ENCODE results near the gene ATXN1. TPM values are rescaled to one million over a fixed set of nuclear protein-coding genes. Genes with fewer than 3 reads are reported as not detected.

Gene ATXN1
- total RNA-seq, 1 donor from 2014 or later: 15.5 TPM

DNA sequence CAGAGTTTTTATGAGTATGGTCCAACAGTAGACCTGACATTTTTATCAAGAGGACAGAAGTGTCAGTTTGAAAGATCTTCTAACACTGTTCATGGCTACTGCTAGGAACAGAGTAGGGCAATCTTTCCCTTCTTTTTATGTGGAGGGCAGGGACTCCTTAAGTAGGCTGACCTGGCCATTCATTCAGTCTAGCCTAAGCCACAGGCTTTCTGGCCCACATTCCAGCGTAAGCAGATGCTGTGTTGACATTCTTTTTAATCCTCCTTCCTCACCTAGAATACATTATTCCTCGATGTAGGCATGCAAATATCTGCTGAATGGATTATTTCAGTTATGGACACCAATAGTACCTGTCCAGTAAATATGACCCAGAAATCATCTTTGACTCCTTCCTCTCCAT, 188.3 kb downstream of the ATXN1 start:
- H3K27me3 Mint-ChIP-seq (ENCODE audit: unreplicated experiment): no peaks in the 10 kb centered on the region
- DNase-seq: no peak
- no peaks in the 10 kb centered on the region for H3K36me3 Mint-ChIP-seq (ENCODE audit: unreplicated experiment)
- H3K4me1 Mint-ChIP-seq (ENCODE audit: low read depth, unreplicated experiment): peaks cover 4% of the 10 kb centered on the region
- peaks cover 2% of the 10 kb centered on the region for H3K9me3 Mint-ChIP-seq (ENCODE audit: unreplicated experiment)
- TF ChIP-seq, protein P1, sequence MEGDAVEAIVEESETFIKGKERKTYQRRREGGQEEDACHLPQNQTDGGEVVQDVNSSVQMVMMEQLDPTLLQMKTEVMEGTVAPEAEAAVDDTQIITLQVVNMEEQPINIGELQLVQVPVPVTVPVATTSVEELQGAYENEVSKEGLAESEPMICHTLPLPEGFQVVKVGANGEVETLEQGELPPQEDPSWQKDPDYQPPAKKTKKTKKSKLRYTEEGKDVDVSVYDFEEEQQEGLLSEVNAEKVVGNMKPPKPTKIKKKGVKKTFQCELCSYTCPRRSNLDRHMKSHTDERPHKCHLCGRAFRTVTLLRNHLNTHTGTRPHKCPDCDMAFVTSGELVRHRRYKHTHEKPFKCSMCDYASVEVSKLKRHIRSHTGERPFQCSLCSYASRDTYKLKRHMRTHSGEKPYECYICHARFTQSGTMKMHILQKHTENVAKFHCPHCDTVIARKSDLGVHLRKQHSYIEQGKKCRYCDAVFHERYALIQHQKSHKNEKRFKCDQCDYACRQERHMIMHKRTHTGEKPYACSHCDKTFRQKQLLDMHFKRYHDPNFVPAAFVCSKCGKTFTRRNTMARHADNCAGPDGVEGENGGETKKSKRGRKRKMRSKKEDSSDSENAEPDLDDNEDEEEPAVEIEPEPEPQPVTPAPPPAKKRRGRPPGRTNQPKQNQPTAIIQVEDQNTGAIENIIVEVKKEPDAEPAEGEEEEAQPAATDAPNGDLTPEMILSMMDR (IDR thresholded peaks at IDR 0.05; ENCODE audit: partially characterized antibody, unreplicated experiment): no peak
- no peak overlapping the region for H3K4me3 Mint-ChIP-seq (ENCODE audit: unreplicated experiment)
- no peak overlapping the region for H3K27ac Mint-ChIP-seq (ENCODE audit: unreplicated experiment)

DNA sequence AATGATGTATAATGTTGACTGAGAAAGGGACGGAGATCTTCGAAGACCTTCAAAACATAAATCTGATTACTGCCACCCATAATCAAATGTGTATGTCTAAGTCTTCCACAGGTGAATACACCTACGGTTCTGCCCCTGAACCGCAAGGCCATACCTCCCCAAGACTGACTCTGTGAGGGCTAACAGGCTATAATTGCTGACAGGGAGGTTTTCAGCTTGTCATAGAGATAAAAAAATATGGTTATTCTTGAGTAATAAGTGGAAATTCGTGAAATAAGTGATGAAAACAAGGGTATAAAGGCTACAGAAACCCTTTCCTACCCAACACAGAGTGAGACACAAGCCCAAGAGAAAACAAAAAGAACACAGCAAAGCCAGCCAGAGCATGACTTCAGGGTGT, 188.9 kb downstream of the ATXN1 start:
- no peaks in the 10 kb centered on the region for H3K27me3 Mint-ChIP-seq (ENCODE audit: unreplicated experiment)
- H3K4me3 Mint-ChIP-seq (ENCODE audit: unreplicated experiment): no peak overlapping the region
- H3K36me3 Mint-ChIP-seq (ENCODE audit: unreplicated experiment): no peaks in the 10 kb centered on the region
- TF ChIP-seq, protein P1 (IDR thresholded peaks at IDR 0.05; ENCODE audit: partially characterized antibody, unreplicated experiment): no peak
- H3K4me1 Mint-ChIP-seq (ENCODE audit: low read depth, unreplicated experiment): peaks cover 4% of the 10 kb centered on the region
- no peak overlapping the region for H3K27ac Mint-ChIP-seq (ENCODE audit: unreplicated experiment)
- peaks cover 2% of the 10 kb centered on the region for H3K9me3 Mint-ChIP-seq (ENCODE audit: unreplicated experiment)
- no peak for DNase-seq

DNA sequence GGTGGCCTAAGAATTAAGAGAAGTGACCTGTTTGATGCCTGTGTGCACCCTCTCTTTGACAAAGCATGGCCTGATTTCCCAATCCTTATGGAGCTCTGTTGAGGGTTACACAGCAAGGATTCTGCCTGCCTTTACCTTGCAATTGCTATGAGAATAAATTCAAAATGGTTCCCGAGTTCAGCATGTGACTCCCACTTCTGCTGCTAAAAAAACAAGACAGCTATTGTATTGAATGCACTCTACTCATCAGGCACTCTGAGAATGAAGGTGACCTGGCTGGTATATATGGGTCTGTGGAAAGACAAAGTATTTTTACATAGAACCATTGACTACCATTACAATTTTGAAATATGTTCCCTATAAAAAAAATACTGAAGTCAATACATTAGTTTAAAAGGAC, 190.3 kb downstream of the ATXN1 start:
- H3K27me3 Mint-ChIP-seq (ENCODE audit: unreplicated experiment): no peaks in the 10 kb centered on the region
- H3K36me3 Mint-ChIP-seq (ENCODE audit: unreplicated experiment): no peaks in the 10 kb centered on the region
- H3K4me3 Mint-ChIP-seq (ENCODE audit: unreplicated experiment): no peak overlapping the region
- DNase-seq: no peak
- TF ChIP-seq, protein P1 (IDR thresholded peaks at IDR 0.05; ENCODE audit: partially characterized antibody, unreplicated experiment): no peak
- H3K27ac Mint-ChIP-seq (ENCODE audit: unreplicated experiment): no peak overlapping the region
- no peaks in the 10 kb centered on the region for H3K4me1 Mint-ChIP-seq (ENCODE audit: low read depth, unreplicated experiment)
- peaks cover 2% of the 10 kb centered on the region for H3K9me3 Mint-ChIP-seq (ENCODE audit: unreplicated experiment)

DNA sequence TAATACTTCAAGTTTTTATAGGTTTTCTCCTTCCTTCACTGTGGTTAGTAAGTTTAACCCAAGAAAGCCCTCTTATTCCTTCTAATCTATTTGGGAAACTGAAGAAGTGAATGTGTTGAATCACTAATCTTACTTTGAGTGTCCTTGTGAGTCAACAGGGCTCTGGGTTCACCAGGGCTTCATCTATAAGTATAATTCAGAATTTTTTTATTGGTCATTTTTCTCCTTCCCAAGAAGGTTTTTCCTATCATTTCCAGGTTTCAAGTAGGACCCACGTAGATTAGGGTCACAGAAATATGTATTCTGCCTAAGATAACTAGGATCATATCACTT, 191.1 kb downstream of the ATXN1 start:
- DNase-seq: no peak
- H3K36me3 Mint-ChIP-seq (ENCODE audit: unreplicated experiment): no peaks in the 10 kb centered on the region
- no peaks in the 10 kb centered on the region for H3K27me3 Mint-ChIP-seq (ENCODE audit: unreplicated experiment)
- H3K4me3 Mint-ChIP-seq (ENCODE audit: unreplicated experiment): no peak overlapping the region
- H3K9me3 Mint-ChIP-seq (ENCODE audit: unreplicated experiment): peaks cover 2% of the 10 kb centered on the region
- H3K27ac Mint-ChIP-seq (ENCODE audit: unreplicated experiment): no peak overlapping the region
- TF ChIP-seq, protein P1 (IDR thresholded peaks at IDR 0.05; ENCODE audit: partially characterized antibody, unreplicated experiment): no peak
- H3K4me1 Mint-ChIP-seq (ENCODE audit: low read depth, unreplicated experiment): no peaks in the 10 kb centered on the region

DNA sequence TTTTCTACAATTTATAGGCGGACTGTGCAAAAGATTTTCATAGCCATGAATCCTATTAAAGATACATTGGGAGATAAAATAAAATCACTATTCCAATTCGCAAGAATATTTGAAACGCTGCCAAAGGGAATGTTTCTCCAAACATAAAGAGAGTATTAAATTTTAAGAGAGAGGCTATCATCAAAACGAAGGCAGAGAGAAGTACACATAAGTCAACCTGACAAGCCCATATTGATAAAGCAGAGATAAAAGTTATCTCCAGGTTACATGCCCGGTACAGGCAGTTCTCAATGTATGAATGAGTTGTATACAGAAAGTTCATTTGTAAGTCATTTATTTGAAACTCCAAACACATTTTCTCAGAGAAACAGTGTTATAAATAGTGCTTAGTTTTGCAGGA, 193.1 kb downstream of the ATXN1 start:
- no peak for DNase-seq
- Mint-ChIP-seq H3K27me3 (ENCODE audit: unreplicated experiment) (no peaks in the 10 kb centered on the region), H3K9me3 (ENCODE audit: unreplicated experiment) (no peaks in the 10 kb centered on the region), H3K4me1 (ENCODE audit: low read depth, unreplicated experiment) (no peaks in the 10 kb centered on the region), H3K4me3 (ENCODE audit: unreplicated experiment) (no peak overlapping the region), H3K27ac (ENCODE audit: unreplicated experiment) (no peak overlapping the region), H3K36me3 (ENCODE audit: unreplicated experiment) (no peaks in the 10 kb centered on the region)
- TF ChIP-seq, protein P1 (IDR thresholded peaks at IDR 0.05; ENCODE audit: partially characterized antibody, unreplicated experiment): no peak
